ENCODE results near the gene FANCC. TPM values are rescaled to one million over a fixed set of nuclear protein-coding genes. Genes with fewer than 3 reads are reported as not detected.
A peak's percentile ranks its signal among the peaks of the same experiment; 100 is the strongest.

FANCC gene
- total and polyA plus RNA-seq, 4 donors = 8.3 to 32.4 (median 11.5) TPM

DNA sequence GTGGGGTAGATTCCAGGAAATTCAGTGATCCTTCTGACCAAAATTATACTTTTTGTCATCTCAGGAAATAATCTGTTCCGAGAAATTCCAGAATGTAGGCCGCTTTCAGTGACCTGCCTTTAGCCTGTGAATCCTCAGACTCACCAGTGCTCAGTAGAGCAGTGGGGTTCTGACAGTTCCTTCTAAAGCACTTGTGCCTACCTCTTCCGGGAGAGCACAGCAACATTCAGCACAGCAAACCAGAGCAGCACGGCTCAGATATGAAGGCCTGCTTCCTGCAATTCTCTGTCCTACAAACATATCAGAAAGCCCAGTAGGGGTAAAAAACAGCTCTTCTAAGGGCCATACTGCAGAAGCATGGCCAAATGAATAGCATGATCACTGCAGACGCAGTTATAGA lies 15.0 kb downstream of the FANCC start:
- no peaks in the 10 kb centered on the region for H3K36me3 ChIP-seq (ENCODE audit: control insufficient read depth in 4 of 4, insufficient read depth in 3 of 4, low read depth in 1 of 4, low read length in 3 of 4)
- H3K9ac ChIP-seq (ENCODE audit: low read depth in 1 of 2, low read length in 2 of 2) = no peak overlapping the region
- no peak for TF ChIP-seq ZBTB33 (IDR thresholded peaks at IDR 0.05)
- TF ChIP-seq, protein P1, sequence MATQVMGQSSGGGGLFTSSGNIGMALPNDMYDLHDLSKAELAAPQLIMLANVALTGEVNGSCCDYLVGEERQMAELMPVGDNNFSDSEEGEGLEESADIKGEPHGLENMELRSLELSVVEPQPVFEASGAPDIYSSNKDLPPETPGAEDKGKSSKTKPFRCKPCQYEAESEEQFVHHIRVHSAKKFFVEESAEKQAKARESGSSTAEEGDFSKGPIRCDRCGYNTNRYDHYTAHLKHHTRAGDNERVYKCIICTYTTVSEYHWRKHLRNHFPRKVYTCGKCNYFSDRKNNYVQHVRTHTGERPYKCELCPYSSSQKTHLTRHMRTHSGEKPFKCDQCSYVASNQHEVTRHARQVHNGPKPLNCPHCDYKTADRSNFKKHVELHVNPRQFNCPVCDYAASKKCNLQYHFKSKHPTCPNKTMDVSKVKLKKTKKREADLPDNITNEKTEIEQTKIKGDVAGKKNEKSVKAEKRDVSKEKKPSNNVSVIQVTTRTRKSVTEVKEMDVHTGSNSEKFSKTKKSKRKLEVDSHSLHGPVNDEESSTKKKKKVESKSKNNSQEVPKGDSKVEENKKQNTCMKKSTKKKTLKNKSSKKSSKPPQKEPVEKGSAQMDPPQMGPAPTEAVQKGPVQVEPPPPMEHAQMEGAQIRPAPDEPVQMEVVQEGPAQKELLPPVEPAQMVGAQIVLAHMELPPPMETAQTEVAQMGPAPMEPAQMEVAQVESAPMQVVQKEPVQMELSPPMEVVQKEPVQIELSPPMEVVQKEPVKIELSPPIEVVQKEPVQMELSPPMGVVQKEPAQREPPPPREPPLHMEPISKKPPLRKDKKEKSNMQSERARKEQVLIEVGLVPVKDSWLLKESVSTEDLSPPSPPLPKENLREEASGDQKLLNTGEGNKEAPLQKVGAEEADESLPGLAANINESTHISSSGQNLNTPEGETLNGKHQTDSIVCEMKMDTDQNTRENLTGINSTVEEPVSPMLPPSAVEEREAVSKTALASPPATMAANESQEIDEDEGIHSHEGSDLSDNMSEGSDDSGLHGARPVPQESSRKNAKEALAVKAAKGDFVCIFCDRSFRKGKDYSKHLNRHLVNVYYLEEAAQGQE (IDR thresholded peaks at IDR 0.05) = no peak
- TF ChIP-seq, protein P2, sequence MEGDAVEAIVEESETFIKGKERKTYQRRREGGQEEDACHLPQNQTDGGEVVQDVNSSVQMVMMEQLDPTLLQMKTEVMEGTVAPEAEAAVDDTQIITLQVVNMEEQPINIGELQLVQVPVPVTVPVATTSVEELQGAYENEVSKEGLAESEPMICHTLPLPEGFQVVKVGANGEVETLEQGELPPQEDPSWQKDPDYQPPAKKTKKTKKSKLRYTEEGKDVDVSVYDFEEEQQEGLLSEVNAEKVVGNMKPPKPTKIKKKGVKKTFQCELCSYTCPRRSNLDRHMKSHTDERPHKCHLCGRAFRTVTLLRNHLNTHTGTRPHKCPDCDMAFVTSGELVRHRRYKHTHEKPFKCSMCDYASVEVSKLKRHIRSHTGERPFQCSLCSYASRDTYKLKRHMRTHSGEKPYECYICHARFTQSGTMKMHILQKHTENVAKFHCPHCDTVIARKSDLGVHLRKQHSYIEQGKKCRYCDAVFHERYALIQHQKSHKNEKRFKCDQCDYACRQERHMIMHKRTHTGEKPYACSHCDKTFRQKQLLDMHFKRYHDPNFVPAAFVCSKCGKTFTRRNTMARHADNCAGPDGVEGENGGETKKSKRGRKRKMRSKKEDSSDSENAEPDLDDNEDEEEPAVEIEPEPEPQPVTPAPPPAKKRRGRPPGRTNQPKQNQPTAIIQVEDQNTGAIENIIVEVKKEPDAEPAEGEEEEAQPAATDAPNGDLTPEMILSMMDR (IDR thresholded peaks at IDR 0.05; ENCODE audit: low read depth, low read length, missing input control) = no peak
- TF ChIP-seq HNF4A (conservative IDR thresholded peaks at IDR 0.05) = no peak
- TF ChIP-seq EGR1 (IDR thresholded peaks at IDR 0.05; ENCODE audit: low read depth in 2 of 2) = no peak
- no peak for TF ChIP-seq YY1 (IDR thresholded peaks at IDR 0.05)
- TF ChIP-seq FOXA1 (IDR thresholded peaks at IDR 0.05) = no peak
- no peak for TF ChIP-seq TAF1 (conservative IDR thresholded peaks at IDR 0.05)
- TF ChIP-seq HNF4G (IDR thresholded peaks at IDR 0.05) = no peak
- no peak for TF ChIP-seq NR2F2 (IDR thresholded peaks at IDR 0.05)
- no peak for TF ChIP-seq JUND (IDR thresholded peaks at IDR 0.05)
- no peak for TF ChIP-seq ATF3 (IDR thresholded peaks at IDR 0.05)
- no peak for TF ChIP-seq FOXA2 (IDR thresholded peaks at IDR 0.05)
- TF ChIP-seq, protein P3, sequence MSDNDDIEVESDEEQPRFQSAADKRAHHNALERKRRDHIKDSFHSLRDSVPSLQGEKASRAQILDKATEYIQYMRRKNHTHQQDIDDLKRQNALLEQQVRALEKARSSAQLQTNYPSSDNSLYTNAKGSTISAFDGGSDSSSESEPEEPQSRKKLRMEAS (IDR thresholded peaks at IDR 0.05) = no peak
- H3K27me3 ChIP-seq (ENCODE audit: control insufficient read depth in 4 of 4, insufficient read depth in 4 of 4, low read length in 3 of 4) = no peaks in the 10 kb centered on the region
- H3K4me1 ChIP-seq (ENCODE audit: control insufficient read depth in 4 of 4, insufficient read depth in 4 of 4, low read length in 3 of 4) = peaks cover 3 to 21% (median 16%) of the 10 kb centered on the region in 4 donors
- WGBS = 82% methylated on average over 5 of the region's 5 CpGs
- no peaks in the 10 kb centered on the region for H3K9me3 ChIP-seq (ENCODE audit: control insufficient read depth in 4 of 4, low read length in 3 of 4)
- H3K27ac ChIP-seq (ENCODE audit: low read depth in 1 of 2, low read length in 2 of 2) = no peak overlapping the region
- no peak for DNase-seq (ENCODE audit: low spot score)
- H3K4me3 ChIP-seq (ENCODE audit: low read depth in 1 of 3, low read length in 3 of 3) = no peak overlapping the region

DNA sequence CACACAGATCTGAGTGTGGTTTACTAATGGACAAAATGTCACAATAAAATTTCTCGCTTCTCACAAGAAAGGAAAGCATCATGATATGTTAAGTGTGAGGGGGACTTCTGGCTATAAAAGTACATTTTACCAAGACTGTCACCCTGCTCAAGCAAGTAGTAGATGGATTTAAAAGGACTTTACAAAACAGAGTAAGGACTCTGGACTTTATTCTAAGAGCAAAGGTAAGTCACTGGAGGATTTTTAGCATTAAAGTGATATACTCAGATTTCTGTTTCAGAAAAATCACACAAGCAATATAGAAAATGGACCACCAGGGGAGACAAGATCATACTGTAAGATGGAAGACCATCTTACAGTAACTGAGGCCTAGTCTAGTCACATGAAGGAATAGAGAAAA lies 19.7 kb downstream of the FANCC start:
- H3K9me3 ChIP-seq (ENCODE audit: control insufficient read depth in 4 of 4, low read length in 3 of 4) = no peaks in the 10 kb centered on the region
- no peak overlapping the region for H3K27ac ChIP-seq (ENCODE audit: low read depth in 1 of 2, low read length in 2 of 2)
- H3K4me3 ChIP-seq (ENCODE audit: low read depth in 1 of 3, low read length in 3 of 3) = no peak overlapping the region
- H3K36me3 ChIP-seq (ENCODE audit: control insufficient read depth in 4 of 4, insufficient read depth in 3 of 4, low read depth in 1 of 4, low read length in 3 of 4) = no peaks in the 10 kb centered on the region
- H3K27me3 ChIP-seq (ENCODE audit: control insufficient read depth in 4 of 4, insufficient read depth in 4 of 4, low read length in 3 of 4) = no peaks in the 10 kb centered on the region
- TF ChIP-seq HNF4G (IDR thresholded peaks at IDR 0.05) (peak; percentile 87), YY1 (IDR thresholded peaks at IDR 0.05) (no peak), FOXA2 (IDR thresholded peaks at IDR 0.05) (no peak), HNF4A (conservative IDR thresholded peaks at IDR 0.05) (peak; percentile 96 to 98), TAF1 (conservative IDR thresholded peaks at IDR 0.05) (no peak), SP1 (IDR thresholded peaks at IDR 0.05) (peak; percentile 58)
- TF ChIP-seq, protein P3 (IDR thresholded peaks at IDR 0.05) = no peak
- 99% methylated on average over 1 of the region's 1 CpG for WGBS
- DNase-seq (ENCODE audit: low spot score) = no peak
- H3K9ac ChIP-seq (ENCODE audit: low read depth in 1 of 2, low read length in 2 of 2) = no peak overlapping the region
- peaks cover 1 to 20% (median 16%) of the 10 kb centered on the region in 4 donors for H3K4me1 ChIP-seq (ENCODE audit: control insufficient read depth in 4 of 4, insufficient read depth in 4 of 4, low read length in 3 of 4)

Data from liver (tissue), 9 donors.